Neuron (in vitro differentiated cells): ENCODE data around the gene SORBS2.

Experiments
- H2AFZ ChIP-seq: one replicate; pipeline ENCODE4 v1.6.1; 2013; ENCODE audit warnings: low read depth, mild to moderate bottlenecking, inconsistent platforms, low read length, moderate library complexity
- H3K27me3 ChIP-seq: one replicate; pipeline ENCODE4 v1.6.1; 2013; ENCODE audit warnings: low read length; ENCODE audit not compliant: insufficient read depth
- H3K36me3 ChIP-seq: one replicate; pipeline ENCODE4 v1.6.1; 2013; ENCODE audit warnings: low read length; ENCODE audit not compliant: insufficient read depth
- H3K4me1 ChIP-seq: one replicate; pipeline ENCODE4 v1.6.1; 2013; ENCODE audit warnings: low read length; ENCODE audit not compliant: insufficient read depth
- H3K4me3 ChIP-seq: 2 replicates; pipeline ENCODE4 v1.5.1; 2013; ENCODE audit warnings: mild to moderate bottlenecking, low read length, moderate library complexity
- H3K9me3 ChIP-seq: one replicate; pipeline ENCODE4 v1.6.1; 2013; ENCODE audit warnings: low read length

The SORBS2 gene

DNA sequence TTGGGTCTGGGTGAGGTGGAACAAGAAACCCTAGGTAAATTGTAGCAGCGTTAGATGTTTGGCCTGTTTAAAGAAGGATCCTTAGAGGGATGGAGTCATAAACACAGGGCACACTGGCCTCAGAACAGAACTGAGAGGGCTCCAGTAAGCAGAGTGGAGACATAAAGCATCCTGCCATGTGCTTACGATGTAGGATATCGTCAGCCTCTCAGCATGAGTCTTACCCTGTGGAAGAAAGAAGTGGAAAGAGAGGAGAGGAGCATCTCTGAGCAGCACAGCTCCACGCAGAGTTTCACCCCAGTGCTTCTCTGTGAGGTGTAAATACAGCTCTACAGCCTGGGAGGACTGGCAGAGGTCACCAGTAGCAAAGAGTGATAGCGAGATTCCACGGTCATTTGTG, 27.8 kb upstream of the SORBS2 start:
- Histone ChIP-seq H3K36me3 (no peaks in the 10 kb centered on the region), H3K4me3 (peak overlapping the region; percentile 14), H2AFZ (peak overlapping the region; percentile 3), H3K27me3 (no peaks in the 10 kb centered on the region), H3K4me1 (peaks cover 52% of the 10 kb centered on the region), H3K9me3 (no peaks in the 10 kb centered on the region)

DNA sequence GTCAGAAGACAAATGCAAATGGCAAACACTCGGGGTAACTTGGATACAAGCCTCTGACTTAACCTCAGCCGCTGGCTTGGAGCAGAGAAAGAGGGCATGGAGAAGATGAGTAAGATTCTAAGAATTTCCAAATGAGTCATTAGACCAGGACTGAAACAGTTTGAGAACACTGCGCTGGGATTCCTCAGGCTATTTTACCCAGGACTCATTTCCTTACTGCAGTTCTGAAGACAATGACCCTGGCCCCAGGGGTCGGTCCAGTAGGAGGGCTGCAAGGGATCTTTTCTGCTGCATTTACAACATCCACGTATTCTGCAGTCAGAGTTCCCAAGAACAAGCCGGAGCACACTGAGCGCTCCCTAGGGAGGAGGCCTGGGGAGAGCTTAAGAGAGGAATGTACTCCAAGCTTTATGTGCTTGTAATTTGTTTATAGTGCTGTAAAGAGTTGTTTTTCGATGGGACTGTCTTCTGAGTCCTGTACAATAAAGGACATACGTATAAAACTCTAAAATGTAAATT, 27.3 kb upstream of the SORBS2 start:
- peak overlapping the region; percentile 14 for H3K4me3 ChIP-seq
- no peaks in the 10 kb centered on the region for H3K9me3 ChIP-seq
- no peaks in the 10 kb centered on the region for H3K36me3 ChIP-seq
- H3K27me3 ChIP-seq: no peaks in the 10 kb centered on the region
- peak overlapping the region; percentile 3 for H2AFZ ChIP-seq
- H3K4me1 ChIP-seq: peaks cover 52% of the 10 kb centered on the region

DNA sequence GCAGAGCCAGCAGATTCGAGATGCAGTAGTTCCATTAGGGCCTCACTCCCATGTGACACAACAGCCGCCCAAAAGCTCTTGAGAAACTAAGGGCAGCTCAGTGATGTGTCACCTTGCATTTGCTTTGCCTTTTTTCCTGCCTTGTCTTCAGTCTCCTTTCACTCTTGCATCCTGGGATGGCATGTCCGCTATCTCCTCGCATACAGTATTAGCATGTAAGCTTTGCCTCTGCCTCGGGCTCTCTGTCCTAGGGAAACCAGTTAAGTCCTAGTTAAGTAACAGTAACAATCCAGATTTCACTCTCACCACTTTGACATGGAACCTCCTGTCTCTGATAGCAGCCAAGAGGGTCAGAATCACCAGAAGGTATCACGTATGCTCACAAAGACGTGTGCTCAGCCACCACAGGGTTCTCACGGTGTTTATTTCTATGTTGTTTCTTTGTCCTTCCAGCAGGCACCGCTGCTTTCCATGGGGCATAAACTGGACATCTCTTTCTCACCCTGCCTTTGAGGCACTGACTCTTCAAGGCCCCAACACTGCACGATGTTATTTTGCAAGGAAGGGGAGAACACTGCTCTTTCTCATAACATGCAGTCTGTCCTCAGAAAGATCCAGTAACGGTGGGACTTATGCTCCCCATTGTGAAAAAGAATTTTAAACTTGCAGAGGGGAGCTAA, 26.7 kb upstream of the SORBS2 start:
- Histone ChIP-seq H3K9me3 (no peaks in the 10 kb centered on the region), H3K4me1 (peaks cover 52% of the 10 kb centered on the region), H3K36me3 (no peaks in the 10 kb centered on the region), H3K4me3 (peak overlapping the region; percentile 14), H3K27me3 (no peaks in the 10 kb centered on the region), H2AFZ (peak overlapping the region; percentile 3)

DNA sequence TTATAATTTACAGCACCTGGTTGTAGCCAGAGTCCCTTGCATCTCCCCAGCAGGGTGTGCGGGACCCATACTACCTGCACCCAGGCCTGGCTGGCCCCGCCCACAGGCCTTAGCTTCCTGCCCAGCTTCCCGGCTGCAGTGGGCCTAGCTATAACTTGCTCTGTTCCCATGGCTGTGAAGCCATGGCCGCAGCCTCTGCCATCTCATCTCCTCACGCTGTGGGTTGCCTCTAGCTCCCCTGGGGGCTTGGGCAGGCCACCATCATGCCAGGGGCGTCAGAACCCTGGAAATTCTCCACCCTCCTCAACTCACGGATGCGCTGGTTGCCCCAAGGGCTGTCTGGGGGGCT, 26.1 kb upstream of the SORBS2 start:
- H3K36me3 ChIP-seq: no peaks in the 10 kb centered on the region
- peaks cover 53% of the 10 kb centered on the region for H3K4me1 ChIP-seq
- H3K9me3 ChIP-seq: no peaks in the 10 kb centered on the region
- H2AFZ ChIP-seq: no peak overlapping the region
- no peaks in the 10 kb centered on the region for H3K27me3 ChIP-seq
- H3K4me3 ChIP-seq: no peak overlapping the region

DNA sequence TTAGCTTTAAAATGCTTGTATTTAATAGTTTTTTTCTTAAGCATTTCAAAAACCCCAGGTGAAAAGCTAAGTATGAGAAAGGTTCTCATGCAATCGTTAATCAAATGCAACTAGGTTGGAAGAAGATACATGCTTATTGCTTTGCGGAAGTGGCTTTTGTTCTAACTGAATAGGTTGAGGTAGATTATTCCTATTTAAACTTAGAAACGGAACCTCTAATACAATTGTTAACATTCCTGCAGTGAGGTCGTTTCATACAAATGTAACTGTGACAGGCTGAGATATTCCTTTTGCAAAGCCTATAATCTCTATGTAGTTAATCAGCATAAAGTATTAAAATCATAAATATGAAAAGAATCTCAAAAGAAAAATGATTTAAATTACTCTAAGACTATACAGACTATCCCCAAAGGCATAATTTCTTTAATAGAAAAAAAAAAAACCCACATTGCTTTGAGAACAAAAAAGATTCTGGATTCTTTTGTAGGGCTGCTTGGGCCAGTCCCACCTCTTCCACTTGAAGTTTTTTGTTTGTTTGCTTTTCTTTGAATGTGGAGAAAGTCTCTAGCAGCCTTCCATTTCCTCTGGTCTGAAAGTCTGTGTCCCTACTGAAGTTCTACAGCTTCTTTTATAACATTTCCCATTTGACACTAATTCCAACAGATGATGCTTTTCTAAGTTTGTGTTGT, 25.6 kb upstream of the SORBS2 start:
- Histone ChIP-seq H3K9me3 (no peaks in the 10 kb centered on the region), H3K4me3 (no peak overlapping the region), H3K4me1 (peaks cover 54% of the 10 kb centered on the region), H2AFZ (no peak overlapping the region), H3K36me3 (no peaks in the 10 kb centered on the region), H3K27me3 (no peaks in the 10 kb centered on the region)

DNA sequence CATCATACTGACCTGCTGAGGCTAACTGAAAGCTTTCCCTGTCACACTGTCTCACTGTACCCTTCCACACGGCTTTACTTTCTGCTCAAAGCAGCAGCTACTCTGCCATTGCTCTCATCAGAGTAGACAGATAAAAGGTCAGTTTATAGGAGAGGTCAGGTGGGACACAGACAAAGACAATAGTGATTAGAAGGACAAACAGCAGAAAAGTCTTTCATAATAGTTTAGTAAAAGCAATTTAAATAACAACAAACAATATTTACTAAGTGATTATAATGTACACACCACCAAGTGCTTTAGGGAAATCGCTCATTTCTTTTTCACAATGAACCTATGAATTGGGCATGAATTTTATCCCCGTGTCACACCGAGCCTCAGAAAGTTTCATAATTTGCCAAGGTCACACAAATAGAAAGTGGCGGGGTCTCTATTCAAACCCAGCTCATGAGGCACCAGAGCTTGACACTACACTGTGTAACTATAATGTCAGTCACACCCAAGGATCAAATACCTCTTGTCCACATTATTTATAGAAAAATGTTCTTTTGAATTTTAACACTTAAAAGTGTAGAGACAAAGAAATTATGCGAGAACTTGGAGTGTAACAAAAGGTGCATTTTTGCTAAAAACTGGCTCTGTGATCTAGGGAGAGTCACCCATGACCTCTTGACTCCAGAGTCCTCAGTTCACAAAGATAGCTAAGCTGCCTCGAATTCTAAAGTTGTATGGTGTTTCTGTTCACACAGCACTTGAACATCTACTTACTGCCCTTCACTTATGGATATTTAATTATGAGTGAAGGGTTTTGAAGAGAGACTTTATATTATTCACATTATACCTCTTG, 24.5 kb upstream of the SORBS2 start:
- peaks cover 54% of the 10 kb centered on the region for H3K4me1 ChIP-seq

DNA sequence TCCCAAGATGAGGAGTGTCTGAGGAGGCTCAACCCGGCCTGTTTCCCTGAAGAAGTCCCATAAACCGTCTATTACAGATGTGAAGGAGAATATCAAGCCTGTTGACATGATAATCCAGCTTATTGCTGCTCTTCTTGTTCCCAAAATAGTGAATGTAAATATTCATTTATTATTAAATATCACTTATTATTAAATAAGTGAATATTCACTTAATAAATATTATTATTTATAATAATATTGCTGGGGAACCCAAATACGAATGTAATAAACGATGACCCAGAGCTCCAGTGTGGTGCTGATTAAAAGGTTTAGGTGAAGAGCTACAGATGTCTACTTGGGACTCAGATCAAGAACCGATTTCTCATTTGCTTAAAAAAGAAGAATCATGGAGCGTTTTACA, 23.8 kb upstream of the SORBS2 start:
- no peak overlapping the region for H3K4me3 ChIP-seq
- H3K36me3 ChIP-seq: no peaks in the 10 kb centered on the region
- H3K9me3 ChIP-seq: no peaks in the 10 kb centered on the region
- no peak overlapping the region for H2AFZ ChIP-seq
- H3K4me1 ChIP-seq: peaks cover 54% of the 10 kb centered on the region
- no peaks in the 10 kb centered on the region for H3K27me3 ChIP-seq

More for the DNA sequence above, 24.5 kb upstream of the SORBS2 start:
- Histone ChIP-seq H3K36me3 (no peaks in the 10 kb centered on the region), H3K4me3 (no peak overlapping the region), H3K9me3 (no peaks in the 10 kb centered on the region), H2AFZ (no peak overlapping the region), H3K27me3 (no peaks in the 10 kb centered on the region)

DNA sequence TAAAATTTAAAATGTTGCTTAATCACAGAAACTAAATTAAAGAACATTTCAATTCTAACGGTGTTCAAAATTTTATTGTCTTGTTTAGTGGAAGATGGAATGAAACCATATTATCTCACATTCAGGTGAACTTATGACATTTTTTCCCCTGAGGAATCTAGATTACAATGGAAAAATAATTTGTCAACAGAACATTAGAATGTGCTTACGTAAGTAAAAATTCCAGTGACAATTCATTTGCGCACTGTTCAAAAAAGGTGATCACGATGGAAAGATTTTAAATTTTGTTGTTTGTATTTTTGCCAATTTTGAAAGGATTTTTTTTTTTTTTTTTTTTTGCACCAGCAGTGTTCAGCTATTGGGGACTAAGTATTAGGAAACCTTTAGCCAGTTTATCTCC, 23.3 kb upstream of the SORBS2 start:
- Histone ChIP-seq H2AFZ (no peak overlapping the region), H3K9me3 (no peaks in the 10 kb centered on the region), H3K4me3 (no peak overlapping the region), H3K27me3 (no peaks in the 10 kb centered on the region), H3K36me3 (no peaks in the 10 kb centered on the region), H3K4me1 (peaks cover 50% of the 10 kb centered on the region)

DNA sequence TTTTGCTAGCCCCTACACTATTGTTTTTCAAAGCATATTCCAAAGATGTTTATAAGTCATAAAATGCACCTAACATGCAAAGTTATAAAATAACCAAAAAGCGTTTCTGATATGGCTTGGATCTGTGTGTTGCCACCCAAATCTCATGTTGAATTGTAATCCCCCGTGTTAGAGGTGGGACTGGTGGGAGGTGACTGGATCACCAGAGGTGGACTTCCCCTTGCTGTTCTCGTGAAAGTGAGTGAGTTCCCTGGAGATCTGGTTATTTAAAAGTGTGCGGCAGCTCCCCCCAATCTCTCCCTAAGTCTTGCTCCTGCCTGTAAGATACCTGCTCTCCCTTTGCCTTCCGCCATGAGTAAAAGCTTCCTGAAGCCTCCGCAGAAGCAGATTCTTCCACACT, 22.8 kb upstream of the SORBS2 start:
- peaks cover 44% of the 10 kb centered on the region for H3K4me1 ChIP-seq
- no peaks in the 10 kb centered on the region for H3K36me3 ChIP-seq
- no peaks in the 10 kb centered on the region for H3K27me3 ChIP-seq
- no peak overlapping the region for H2AFZ ChIP-seq
- H3K9me3 ChIP-seq: no peaks in the 10 kb centered on the region
- H3K4me3 ChIP-seq: no peak overlapping the region

DNA sequence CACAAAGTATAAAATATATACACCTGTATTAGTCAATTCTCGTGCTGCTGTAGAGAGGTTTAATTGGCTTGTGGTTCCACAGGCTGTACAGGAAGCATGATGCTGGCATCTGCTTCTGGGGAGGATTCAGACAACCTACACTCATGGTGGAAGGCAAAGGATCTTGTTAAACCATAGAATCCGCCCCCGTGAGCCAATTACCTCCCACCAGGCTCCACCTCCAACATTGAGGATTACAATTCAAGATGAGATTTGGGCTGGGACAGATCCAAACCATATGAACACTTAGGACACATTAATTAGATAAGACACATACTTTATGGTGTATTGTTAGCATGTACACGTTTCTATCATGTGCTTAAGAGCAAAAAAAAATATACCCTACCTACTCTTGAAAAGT, 22.1 kb upstream of the SORBS2 start:
- Histone ChIP-seq H3K4me1 (peaks cover 37% of the 10 kb centered on the region), H3K9me3 (no peaks in the 10 kb centered on the region), H3K4me3 (no peak overlapping the region), H3K27me3 (no peaks in the 10 kb centered on the region), H3K36me3 (no peaks in the 10 kb centered on the region), H2AFZ (no peak overlapping the region)

DNA sequence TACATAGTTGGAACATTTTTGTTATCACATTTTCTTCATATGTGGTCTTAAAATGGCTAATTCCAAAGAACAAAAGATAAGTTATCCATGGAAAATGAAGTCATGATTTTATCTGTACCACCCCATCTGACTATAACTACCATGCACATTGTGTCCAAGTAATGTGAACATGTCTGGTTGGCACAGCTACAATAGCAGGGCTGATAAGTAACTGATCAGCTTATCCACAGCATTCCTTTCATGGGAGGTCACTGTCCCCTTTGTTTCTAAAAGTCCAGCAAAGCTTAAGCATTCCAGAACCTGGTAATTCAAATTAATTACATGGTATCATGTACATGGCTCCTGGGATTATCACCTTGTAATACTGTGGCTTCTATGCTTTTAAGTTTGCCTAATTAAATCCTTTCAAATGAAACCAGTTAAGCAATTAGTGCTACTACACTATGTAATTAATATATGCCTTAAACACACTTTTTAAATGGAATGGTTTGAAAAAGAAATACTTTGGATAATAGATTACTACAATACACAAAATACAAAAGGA, 21.1 kb upstream of the SORBS2 start:
- Histone ChIP-seq H2AFZ (no peak overlapping the region), H3K27me3 (no peaks in the 10 kb centered on the region), H3K4me1 (peaks cover 28% of the 10 kb centered on the region), H3K4me3 (no peak overlapping the region), H3K9me3 (no peaks in the 10 kb centered on the region), H3K36me3 (no peaks in the 10 kb centered on the region)

DNA sequence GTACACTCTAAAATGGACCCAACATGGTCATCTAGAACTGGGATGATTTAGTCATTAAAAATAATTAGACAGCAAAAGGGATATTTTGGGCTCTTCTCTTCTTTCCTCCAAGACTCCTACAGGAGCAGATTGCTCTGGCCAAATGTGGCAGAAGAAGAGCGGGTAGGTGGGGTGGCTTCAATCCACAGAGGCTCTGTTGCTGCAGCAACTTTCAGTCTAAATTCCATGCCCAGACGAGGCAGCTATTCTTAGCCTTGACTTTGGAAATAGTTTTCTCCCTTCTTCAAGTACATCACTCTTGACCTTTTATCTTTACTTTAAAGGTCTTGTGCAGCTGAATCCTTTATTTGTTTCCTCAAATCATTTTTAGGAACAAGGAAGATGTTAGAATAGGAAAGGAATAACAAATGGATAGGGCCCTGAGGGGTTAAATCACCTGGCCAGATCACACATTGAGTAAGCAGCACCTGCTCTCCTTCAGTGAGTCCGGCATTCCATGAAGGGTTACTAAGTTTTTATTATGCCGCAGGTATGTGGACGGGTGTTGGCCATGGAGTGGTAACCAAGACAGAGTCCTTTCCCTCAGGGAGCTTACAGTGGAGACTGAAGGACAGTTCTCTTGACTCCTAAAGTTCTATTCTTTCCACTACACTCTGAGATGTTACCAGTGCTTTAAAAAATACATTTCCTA, 19.3 kb upstream of the SORBS2 start:
- Histone ChIP-seq H3K27me3 (no peaks in the 10 kb centered on the region), H3K4me3 (no peak overlapping the region)

More for the DNA sequence above, 19.3 kb upstream of the SORBS2 start:
- Histone ChIP-seq H3K4me1 (peaks cover 9% of the 10 kb centered on the region), H3K9me3 (no peaks in the 10 kb centered on the region), H3K36me3 (no peaks in the 10 kb centered on the region), H2AFZ (no peak overlapping the region)
